GM23338 (cell line): Measurements from ENCODE around the gene DPF1. TPM values are rescaled to one million over a fixed set of nuclear protein-coding genes. Genes with fewer than 3 reads are reported as not detected.

Experiments
- ATAC-seq: fragments of 200-7000 bp; cut with Tn5 transposase; 3 replicates; pipeline ENCODE4 v1.9.1; 2020
- DNase-seq: peaks from one replicate; pipeline ENCODE4 v3.0.0-alpha.2; 2015; ENCODE audit warnings: low spot score
- H2AFZ ChIP-seq: fragments of 200-600 bp; sonication (generic); 2 replicates; pipeline ENCODE4 v1.8.0; 2016; ENCODE audit warnings: antibody characterized with exemption, mild to moderate bottlenecking, moderate library complexity
- H3F3A ChIP-seq: fragments of 200-600 bp; sonication (generic); replicated peaks from 2 replicates; pipeline ENCODE4 v1.8.0; 2017; ENCODE audit warnings: antibody characterized with exemption, mixed run types, low read depth
- H3K27ac ChIP-seq: fragments of 200-600 bp; sonication (generic); 2 replicates; pipeline ENCODE4 v1.6.1; 2016; ENCODE audit warnings: low read depth
- H3K27me3 ChIP-seq: fragments of 200-600 bp; sonication (generic); 2 replicates; pipeline ENCODE4 v1.8.0; 2016; ENCODE audit warnings: mild to moderate bottlenecking, mixed run types, moderate library complexity; ENCODE audit not compliant: insufficient read depth
- H3K36me3 ChIP-seq: fragments of 200-600 bp; sonication (generic); 2 replicates; pipeline ENCODE4 v1.8.0; 2016; ENCODE audit warnings: mild to moderate bottlenecking; ENCODE audit not compliant: insufficient read depth
- H3K4me1 ChIP-seq: fragments of 200-600 bp; sonication (generic); 2 replicates; pipeline ENCODE4 v1.8.0; 2016; ENCODE audit warnings: mild to moderate bottlenecking, moderate library complexity; ENCODE audit not compliant: insufficient read depth
- H3K4me2 ChIP-seq: fragments of 200-600 bp; sonication (generic); 2 replicates; pipeline ENCODE4 v1.7.1; 2017; ENCODE audit warnings: mixed run types
- H3K4me3 ChIP-seq: fragments of 200-600 bp; sonication (generic); 2 replicates; pipeline ENCODE4 v1.6.1; 2016; ENCODE audit warnings: mixed run types
- H3K79me2 ChIP-seq: fragments of 200-600 bp; sonication (generic); replicated peaks from 2 replicates; pipeline ENCODE4 v1.8.0; 2017; ENCODE audit warnings: mild to moderate bottlenecking; ENCODE audit not compliant: insufficient read depth
- H3K9me2 ChIP-seq: fragments of 200-600 bp; sonication (generic); 2 replicates; pipeline ENCODE4 v1.8.0; 2017; ENCODE audit not compliant: insufficient read depth
- H4K20me1 ChIP-seq: fragments of 200-600 bp; sonication (generic); replicated peaks from 2 replicates; pipeline ENCODE4 v1.8.0; 2017; ENCODE audit warnings: mild to moderate bottlenecking; ENCODE audit not compliant: insufficient read depth
- H3K27ac Mint-ChIP-seq: 2 replicates; pipeline ENCODE4 v1.8.0; 2020; ENCODE audit warnings: inconsistent platforms, mild to moderate bottlenecking, moderate library complexity, mixed read lengths
- H3K27me3 Mint-ChIP-seq: 3 replicates; pipeline ENCODE4 v1.8.0; 2022; ENCODE audit warnings: low read depth, mild to moderate bottlenecking, moderate library complexity, mixed read lengths, inconsistent platforms; ENCODE audit not compliant: insufficient read depth, poor library complexity
- H3K36me3 Mint-ChIP-seq: 3 replicates; pipeline ENCODE4 v1.8.0; 2021; ENCODE audit warnings: low read depth, mild to moderate bottlenecking, inconsistent platforms, moderate library complexity, mixed read lengths
- H3K4me1 Mint-ChIP-seq: 3 replicates; pipeline ENCODE4 v1.8.0; 2020; ENCODE audit warnings: mild to moderate bottlenecking, inconsistent platforms, mixed read lengths
- H3K4me3 Mint-ChIP-seq: 3 replicates; pipeline ENCODE4 v1.8.0; 2021; ENCODE audit warnings: moderate library complexity, mild to moderate bottlenecking, inconsistent platforms, mixed read lengths
- H3K9me3 Mint-ChIP-seq: 3 replicates; pipeline ENCODE4 v1.8.0; 2020; ENCODE audit warnings: moderate library complexity, mild to moderate bottlenecking, inconsistent platforms, mixed read lengths
- CREB1 ChIP-seq: fragments of 250-450 bp; sonication (Bioruptor Pico); IDR thresholded peaks from 2 replicates; pipeline ENCODE4 v1.5.0; 2020; ENCODE audit warnings: low read depth, mild to moderate bottlenecking, moderate library complexity
- EZH2 ChIP-seq: fragments of 200-600 bp; sonication (generic); IDR thresholded peaks from one replicate; pipeline ENCODE4 v1.8.0; 2017; ENCODE audit warnings: antibody characterized with exemption, mild to moderate bottlenecking, low read depth; ENCODE audit not compliant: unreplicated experiment
- EZH2phosphoT487 ChIP-seq: fragments of 200-600 bp; sonication (generic); IDR thresholded peaks from one replicate; pipeline ENCODE4 v1.8.1; 2018; ENCODE audit warnings: antibody characterized with exemption; ENCODE audit not compliant: unreplicated experiment
- JUNB ChIP-seq: IDR thresholded peaks from one replicate; pipeline ENCODE4 v1.6.1; 2016; ENCODE audit warnings: antibody characterized with exemption; ENCODE audit not compliant: unreplicated experiment
- NANOG ChIP-seq: IDR thresholded peaks from 2 replicates; pipeline ENCODE4 v1.6.1; 2016; ENCODE audit warnings: antibody characterized with exemption, borderline replicate concordance
- POLR2AphosphoS5 ChIP-seq: IDR thresholded peaks from 2 replicates; pipeline ENCODE4 v1.6.1; 2016; ENCODE audit warnings: antibody characterized with exemption, low read depth
- STAT1 ChIP-seq: IDR thresholded peaks from one replicate; pipeline ENCODE4 v1.6.1; 2016; ENCODE audit warnings: antibody characterized with exemption; ENCODE audit not compliant: unreplicated experiment
- ZNF114 ChIP-seq: fragments of 250-450 bp; sonication (Bioruptor Pico); IDR thresholded peaks from 2 replicates; pipeline ENCODE4 v1.5.0; 2020; ENCODE audit warnings: mild to moderate bottlenecking, moderate library complexity
- ZNF331 ChIP-seq: fragments of 250-450 bp; sonication (Bioruptor Pico); IDR thresholded peaks from 2 replicates; pipeline ENCODE4 v1.5.0; 2020; ENCODE audit warnings: low read depth, mild to moderate bottlenecking, moderate library complexity
- polyA plus RNA-seq: library from polyadenylated mRNA; unstranded; fragments of >200 nt; fragmentation: Nextera tagmentation; extraction: Ambion mirVana; gene quantifications from 2 replicates; pipeline ENCODE4 v1.2.1, GENCODE V29; 2016
- total RNA-seq: library from RNA; depleted of rRNA; stranded (reverse); fragments of >200 nt; shearing (Covaris generic); gene quantifications from 2 replicates; pipeline ENCODE4 v1.2.3, GENCODE V29; 2014
- TF ChIP-seq, protein P1 (sequence below): fragments of 250-450 bp; sonication (Bioruptor Pico); IDR thresholded peaks from 2 replicates; pipeline ENCODE4 v1.5.0; 2020; ENCODE audit warnings: mild to moderate bottlenecking, moderate library complexity
- TF ChIP-seq, protein P2 (sequence below), 2 experiments: fragments of 200-600 bp in 1 of 2; sonication (generic) in 1 of 2; conservative IDR thresholded peaks; 2 replicates each; pipeline versions ENCODE4 v1.5.1 to v1.6.1; 2016 to 2017; ENCODE audit warnings: antibody characterized with exemption in 2 of 2, low read depth in 2 of 2, mild to moderate bottlenecking in 2 of 2, moderate library complexity in 1 of 2
- TF ChIP-seq, protein P3 (sequence below): IDR thresholded peaks from 2 replicates; pipeline ENCODE4 v1.6.1; 2016; ENCODE audit warnings: antibody characterized with exemption
- TF ChIP-seq, protein P4 (sequence below): IDR thresholded peaks from one replicate; pipeline ENCODE4 v1.6.1; 2018; ENCODE audit warnings: antibody characterized with exemption; ENCODE audit not compliant: unreplicated experiment

DPF1 gene
- total and polyA plus RNA-seq, 2 experiments from 2014 or later, result 8.3 to 11.7 TPM

DNA sequence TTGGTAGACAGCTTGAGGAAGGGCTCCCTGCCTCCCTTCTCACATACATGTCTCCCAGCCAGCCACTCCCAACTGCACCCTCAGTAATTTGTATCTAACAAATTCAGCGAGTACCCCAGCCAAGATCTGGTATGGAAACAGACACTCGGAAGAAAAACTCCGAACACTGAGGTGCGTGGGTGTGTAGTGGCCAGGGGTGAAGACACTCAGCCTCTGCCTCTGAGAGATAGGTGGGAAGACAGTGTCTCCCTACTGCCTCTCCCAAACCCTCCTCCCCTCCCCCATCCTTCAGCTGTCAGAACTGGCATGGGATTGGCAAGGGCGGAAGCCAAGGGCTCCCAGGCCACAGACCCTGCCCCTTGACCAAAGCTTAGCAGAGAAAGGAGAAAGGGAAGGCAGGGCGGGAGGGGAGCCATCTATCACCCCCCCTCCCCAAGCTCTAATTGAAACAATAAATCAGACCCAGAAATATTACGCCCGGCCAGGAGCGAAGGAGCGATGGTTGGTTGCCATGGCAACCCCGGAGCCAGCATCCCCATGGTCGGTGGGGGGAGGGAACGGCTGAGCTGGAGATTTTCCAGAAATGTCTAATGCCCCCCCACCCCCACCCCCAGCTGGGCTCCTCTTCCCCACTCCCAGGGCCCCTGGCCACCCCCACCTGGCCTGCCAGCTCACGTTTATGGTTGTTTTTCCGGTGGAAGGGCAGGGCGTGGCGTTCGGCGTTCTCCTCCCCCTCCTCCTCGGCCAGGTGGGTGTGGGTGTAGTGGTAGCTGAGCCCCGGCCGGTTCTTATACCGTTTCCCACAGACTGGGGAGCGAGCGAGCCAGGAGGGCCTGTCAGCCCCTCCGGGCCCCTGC, 7.0 kb downstream of the DPF1 start:
- Histone ChIP-seq H3K4me3 (no peak overlapping the region), H3K27ac (no peak overlapping the region), H4K20me1 (0 out of 2 replicates have a peak, but pooled peaks cover 6% of the 10 kb centered on the region), H3K4me2 (0 out of 2 replicates have a peak overlapping the region, but pooled peaks have one; percentile 14), H3F3A (peaks cover 7% of the 10 kb centered on the region; the same call in 1 of the 2 replicates), H2AFZ (no peak overlapping the region), H3K79me2 (no peaks in the 10 kb centered on the region), H3K27me3 (no peaks in the 10 kb centered on the region), H3K9me2 (no peaks in the 10 kb centered on the region), H3K36me3 (no peaks in the 10 kb centered on the region), H3K4me1 (0 out of 2 replicates have a peak, but pooled peaks cover 4% of the 10 kb centered on the region)
- H3K9me3 Mint-ChIP-seq, result no peaks in the 10 kb centered on the region; the same call in 2 of the 3 replicates
- H3K4me3 Mint-ChIP-seq, result no peak overlapping the region
- peaks cover 14% of the 10 kb centered on the region for H3K4me1 Mint-ChIP-seq
- no peak overlapping the region for H3K27ac Mint-ChIP-seq
- ATAC-seq (peak; percentile 53), DNase-seq (peak; percentile 55)
- TF ChIP-seq CREB1 (no peak), JUNB (no peak), STAT1 (no peak), ZNF114 (CRISPR knock-in tag) (no peak), ZNF331 (CRISPR knock-in tag) (no peak), EZH2 (no peak), NANOG (no peak), POLR2AphosphoS5 (no peak), EZH2phosphoT487 (no peak)
- TF ChIP-seq, protein P1, sequence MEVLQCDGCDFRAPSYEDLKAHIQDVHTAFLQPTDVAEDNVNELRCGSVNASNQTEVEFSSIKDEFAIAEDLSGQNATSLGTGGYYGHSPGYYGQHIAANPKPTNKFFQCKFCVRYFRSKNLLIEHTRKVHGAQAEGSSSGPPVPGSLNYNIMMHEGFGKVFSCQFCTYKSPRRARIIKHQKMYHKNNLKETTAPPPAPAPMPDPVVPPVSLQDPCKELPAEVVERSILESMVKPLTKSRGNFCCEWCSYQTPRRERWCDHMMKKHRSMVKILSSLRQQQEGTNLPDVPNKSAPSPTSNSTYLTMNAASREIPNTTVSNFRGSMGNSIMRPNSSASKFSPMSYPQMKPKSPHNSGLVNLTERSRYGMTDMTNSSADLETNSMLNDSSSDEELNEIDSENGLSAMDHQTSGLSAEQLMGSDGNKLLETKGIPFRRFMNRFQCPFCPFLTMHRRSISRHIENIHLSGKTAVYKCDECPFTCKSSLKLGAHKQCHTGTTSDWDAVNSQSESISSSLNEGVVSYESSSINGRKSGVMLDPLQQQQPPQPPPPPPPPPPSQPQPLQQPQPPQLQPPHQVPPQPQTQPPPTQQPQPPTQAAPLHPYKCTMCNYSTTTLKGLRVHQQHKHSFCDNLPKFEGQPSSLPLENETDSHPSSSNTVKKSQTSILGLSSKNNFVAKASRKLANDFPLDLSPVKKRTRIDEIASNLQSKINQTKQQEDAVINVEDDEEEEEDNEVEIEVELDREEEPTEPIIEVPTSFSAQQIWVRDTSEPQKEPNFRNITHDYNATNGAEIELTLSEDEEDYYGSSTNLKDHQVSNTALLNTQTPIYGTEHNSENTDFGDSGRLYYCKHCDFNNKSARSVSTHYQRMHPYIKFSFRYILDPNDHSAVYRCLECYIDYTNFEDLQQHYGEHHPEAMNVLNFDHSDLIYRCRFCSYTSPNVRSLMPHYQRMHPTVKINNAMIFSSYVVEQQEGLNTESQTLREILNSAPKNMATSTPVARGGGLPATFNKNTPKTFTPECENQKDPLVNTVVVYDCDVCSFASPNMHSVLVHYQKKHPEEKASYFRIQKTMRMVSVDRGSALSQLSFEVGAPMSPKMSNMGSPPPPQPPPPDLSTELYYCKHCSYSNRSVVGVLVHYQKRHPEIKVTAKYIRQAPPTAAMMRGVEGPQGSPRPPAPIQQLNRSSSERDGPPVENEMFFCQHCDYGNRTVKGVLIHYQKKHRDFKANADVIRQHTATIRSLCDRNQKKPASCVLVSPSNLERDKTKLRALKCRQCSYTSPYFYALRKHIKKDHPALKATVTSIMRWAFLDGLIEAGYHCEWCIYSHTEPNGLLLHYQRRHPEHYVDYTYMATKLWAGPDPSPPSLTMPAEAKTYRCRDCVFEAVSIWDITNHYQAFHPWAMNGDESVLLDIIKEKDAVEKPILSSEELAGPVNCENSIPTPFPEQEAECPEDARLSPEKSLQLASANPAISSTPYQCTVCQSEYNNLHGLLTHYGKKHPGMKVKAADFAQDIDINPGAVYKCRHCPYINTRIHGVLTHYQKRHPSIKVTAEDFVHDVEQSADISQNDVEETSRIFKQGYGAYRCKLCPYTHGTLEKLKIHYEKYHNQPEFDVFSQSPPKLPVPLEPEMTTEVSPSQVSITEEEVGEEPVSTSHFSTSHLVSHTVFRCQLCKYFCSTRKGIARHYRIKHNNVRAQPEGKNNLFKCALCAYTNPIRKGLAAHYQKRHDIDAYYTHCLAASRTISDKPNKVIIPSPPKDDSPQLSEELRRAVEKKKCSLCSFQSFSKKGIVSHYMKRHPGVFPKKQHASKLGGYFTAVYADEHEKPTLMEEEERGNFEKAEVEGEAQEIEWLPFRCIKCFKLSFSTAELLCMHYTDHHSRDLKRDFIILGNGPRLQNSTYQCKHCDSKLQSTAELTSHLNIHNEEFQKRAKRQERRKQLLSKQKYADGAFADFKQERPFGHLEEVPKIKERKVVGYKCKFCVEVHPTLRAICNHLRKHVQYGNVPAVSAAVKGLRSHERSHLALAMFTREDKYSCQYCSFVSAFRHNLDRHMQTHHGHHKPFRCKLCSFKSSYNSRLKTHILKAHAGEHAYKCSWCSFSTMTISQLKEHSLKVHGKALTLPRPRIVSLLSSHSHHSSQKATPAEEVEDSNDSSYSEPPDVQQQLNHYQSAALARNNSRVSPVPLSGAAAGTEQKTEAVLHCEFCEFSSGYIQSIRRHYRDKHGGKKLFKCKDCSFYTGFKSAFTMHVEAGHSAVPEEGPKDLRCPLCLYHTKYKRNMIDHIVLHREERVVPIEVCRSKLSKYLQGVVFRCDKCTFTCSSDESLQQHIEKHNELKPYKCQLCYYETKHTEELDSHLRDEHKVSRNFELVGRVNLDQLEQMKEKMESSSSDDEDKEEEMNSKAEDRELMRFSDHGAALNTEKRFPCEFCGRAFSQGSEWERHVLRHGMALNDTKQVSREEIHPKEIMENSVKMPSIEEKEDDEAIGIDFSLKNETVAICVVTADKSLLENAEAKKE, result no peak
- TF ChIP-seq, protein P2, sequence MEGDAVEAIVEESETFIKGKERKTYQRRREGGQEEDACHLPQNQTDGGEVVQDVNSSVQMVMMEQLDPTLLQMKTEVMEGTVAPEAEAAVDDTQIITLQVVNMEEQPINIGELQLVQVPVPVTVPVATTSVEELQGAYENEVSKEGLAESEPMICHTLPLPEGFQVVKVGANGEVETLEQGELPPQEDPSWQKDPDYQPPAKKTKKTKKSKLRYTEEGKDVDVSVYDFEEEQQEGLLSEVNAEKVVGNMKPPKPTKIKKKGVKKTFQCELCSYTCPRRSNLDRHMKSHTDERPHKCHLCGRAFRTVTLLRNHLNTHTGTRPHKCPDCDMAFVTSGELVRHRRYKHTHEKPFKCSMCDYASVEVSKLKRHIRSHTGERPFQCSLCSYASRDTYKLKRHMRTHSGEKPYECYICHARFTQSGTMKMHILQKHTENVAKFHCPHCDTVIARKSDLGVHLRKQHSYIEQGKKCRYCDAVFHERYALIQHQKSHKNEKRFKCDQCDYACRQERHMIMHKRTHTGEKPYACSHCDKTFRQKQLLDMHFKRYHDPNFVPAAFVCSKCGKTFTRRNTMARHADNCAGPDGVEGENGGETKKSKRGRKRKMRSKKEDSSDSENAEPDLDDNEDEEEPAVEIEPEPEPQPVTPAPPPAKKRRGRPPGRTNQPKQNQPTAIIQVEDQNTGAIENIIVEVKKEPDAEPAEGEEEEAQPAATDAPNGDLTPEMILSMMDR (conservative IDR thresholded peaks at IDR 0.05; ENCODE audit: low read depth in 2 of 2), result no peak
- TF ChIP-seq, protein P3, sequence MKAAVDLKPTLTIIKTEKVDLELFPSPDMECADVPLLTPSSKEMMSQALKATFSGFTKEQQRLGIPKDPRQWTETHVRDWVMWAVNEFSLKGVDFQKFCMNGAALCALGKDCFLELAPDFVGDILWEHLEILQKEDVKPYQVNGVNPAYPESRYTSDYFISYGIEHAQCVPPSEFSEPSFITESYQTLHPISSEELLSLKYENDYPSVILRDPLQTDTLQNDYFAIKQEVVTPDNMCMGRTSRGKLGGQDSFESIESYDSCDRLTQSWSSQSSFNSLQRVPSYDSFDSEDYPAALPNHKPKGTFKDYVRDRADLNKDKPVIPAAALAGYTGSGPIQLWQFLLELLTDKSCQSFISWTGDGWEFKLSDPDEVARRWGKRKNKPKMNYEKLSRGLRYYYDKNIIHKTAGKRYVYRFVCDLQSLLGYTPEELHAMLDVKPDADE, result no peak
- TF ChIP-seq, protein P4, sequence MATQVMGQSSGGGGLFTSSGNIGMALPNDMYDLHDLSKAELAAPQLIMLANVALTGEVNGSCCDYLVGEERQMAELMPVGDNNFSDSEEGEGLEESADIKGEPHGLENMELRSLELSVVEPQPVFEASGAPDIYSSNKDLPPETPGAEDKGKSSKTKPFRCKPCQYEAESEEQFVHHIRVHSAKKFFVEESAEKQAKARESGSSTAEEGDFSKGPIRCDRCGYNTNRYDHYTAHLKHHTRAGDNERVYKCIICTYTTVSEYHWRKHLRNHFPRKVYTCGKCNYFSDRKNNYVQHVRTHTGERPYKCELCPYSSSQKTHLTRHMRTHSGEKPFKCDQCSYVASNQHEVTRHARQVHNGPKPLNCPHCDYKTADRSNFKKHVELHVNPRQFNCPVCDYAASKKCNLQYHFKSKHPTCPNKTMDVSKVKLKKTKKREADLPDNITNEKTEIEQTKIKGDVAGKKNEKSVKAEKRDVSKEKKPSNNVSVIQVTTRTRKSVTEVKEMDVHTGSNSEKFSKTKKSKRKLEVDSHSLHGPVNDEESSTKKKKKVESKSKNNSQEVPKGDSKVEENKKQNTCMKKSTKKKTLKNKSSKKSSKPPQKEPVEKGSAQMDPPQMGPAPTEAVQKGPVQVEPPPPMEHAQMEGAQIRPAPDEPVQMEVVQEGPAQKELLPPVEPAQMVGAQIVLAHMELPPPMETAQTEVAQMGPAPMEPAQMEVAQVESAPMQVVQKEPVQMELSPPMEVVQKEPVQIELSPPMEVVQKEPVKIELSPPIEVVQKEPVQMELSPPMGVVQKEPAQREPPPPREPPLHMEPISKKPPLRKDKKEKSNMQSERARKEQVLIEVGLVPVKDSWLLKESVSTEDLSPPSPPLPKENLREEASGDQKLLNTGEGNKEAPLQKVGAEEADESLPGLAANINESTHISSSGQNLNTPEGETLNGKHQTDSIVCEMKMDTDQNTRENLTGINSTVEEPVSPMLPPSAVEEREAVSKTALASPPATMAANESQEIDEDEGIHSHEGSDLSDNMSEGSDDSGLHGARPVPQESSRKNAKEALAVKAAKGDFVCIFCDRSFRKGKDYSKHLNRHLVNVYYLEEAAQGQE, result no peak
- H3K27me3 Mint-ChIP-seq, result peaks cover 9% of the 10 kb centered on the region
- H3K36me3 Mint-ChIP-seq, result peaks cover 33% of the 10 kb centered on the region
